ENCODE measurements around the gene IL37. TPM values are rescaled to one million over a fixed set of nuclear protein-coding genes. Genes with fewer than 3 reads are reported as not detected.

The IL37 gene
- total and polyA plus RNA-seq, 2 experiments from 2014 or later = not detected

DNA sequence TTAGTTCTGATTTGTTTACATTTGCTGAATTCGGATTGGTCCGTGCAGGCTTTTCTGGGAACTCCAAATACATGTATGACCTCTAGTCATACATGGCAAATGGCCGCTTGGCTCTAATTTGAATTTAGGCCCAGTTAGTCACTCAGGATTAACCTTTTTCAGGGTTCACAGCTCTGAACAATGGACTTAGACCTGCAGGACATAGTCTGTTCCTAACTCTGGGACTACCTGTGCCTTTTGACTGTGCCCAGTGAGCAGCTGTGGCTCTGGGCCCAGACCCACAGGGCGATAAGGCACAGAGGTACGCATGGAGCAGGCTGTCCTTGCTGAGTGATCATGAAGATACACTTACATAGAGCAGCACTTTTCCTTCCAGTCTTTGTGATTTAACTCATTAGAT, 28.5 kb downstream of the IL37 start (continued):
- TF ChIP-seq, protein P1, sequence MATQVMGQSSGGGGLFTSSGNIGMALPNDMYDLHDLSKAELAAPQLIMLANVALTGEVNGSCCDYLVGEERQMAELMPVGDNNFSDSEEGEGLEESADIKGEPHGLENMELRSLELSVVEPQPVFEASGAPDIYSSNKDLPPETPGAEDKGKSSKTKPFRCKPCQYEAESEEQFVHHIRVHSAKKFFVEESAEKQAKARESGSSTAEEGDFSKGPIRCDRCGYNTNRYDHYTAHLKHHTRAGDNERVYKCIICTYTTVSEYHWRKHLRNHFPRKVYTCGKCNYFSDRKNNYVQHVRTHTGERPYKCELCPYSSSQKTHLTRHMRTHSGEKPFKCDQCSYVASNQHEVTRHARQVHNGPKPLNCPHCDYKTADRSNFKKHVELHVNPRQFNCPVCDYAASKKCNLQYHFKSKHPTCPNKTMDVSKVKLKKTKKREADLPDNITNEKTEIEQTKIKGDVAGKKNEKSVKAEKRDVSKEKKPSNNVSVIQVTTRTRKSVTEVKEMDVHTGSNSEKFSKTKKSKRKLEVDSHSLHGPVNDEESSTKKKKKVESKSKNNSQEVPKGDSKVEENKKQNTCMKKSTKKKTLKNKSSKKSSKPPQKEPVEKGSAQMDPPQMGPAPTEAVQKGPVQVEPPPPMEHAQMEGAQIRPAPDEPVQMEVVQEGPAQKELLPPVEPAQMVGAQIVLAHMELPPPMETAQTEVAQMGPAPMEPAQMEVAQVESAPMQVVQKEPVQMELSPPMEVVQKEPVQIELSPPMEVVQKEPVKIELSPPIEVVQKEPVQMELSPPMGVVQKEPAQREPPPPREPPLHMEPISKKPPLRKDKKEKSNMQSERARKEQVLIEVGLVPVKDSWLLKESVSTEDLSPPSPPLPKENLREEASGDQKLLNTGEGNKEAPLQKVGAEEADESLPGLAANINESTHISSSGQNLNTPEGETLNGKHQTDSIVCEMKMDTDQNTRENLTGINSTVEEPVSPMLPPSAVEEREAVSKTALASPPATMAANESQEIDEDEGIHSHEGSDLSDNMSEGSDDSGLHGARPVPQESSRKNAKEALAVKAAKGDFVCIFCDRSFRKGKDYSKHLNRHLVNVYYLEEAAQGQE (IDR thresholded peaks at IDR 0.05; ENCODE audit: unreplicated experiment) = no peak

DNA sequence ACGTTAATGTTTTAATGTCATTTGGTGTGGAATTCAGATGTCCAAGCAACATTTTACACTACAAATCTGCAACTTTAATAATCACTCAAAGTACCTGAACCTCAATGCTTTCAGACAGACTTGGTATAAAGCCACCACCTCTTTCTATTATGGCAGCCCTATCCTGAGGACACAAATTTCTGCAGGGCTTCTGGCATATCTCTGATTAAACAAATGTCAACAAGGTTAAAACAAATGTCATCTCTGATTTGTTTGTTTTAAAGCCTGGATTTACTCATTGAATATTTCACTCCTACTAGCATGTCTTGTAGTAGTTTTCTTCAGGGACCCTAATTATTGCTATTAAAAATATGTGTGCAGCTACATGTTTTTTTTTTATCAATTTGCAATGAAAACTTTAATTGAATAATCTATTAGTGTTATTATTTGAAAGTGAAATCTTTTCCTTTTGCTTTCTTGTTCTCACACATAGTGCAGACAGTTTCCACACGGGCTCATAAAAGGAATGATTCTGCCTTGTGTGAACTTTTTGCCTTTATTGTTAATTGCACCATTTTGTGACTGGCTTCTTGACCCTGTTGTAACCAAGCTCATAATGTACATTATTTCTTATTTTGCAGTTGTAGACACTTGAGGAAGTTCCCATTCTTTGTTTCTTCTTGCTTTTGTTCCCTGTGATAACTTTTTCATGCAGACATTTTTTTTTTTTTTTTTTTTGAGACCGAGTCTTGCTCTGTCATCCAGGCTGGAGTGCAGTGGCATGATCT, 30.1 kb downstream of the IL37 start:
- H3K4me2 ChIP-seq = no peak overlapping the region
- no peaks in the 10 kb centered on the region for H3K4me1 ChIP-seq (ENCODE audit: insufficient read depth)
- H2AFZ ChIP-seq = no peak overlapping the region
- Mint-ChIP-seq H3K36me3 (ENCODE audit: low read depth) (no peaks in the 10 kb centered on the region), H3K27me3 (ENCODE audit: insufficient read depth, low read depth, poor library complexity) (no peaks in the 10 kb centered on the region), H3K27ac (no peak overlapping the region), H3K4me1 (no peaks in the 10 kb centered on the region), H3K4me3 (no peak overlapping the region), H3K9me3 (peaks cover 3% of the 10 kb centered on the region; the same call in 2 of the 3 replicates)
- H3K79me2 ChIP-seq (replicated peaks; ENCODE audit: insufficient read depth) = no peaks in the 10 kb centered on the region
- H3K9me2 ChIP-seq (ENCODE audit: insufficient read depth) = no peaks in the 10 kb centered on the region
- no peak overlapping the region for H3K27ac ChIP-seq (ENCODE audit: low read depth)
- no peaks in the 10 kb centered on the region for H3K27me3 ChIP-seq (ENCODE audit: insufficient read depth)
- no peaks in the 10 kb centered on the region for H4K20me1 ChIP-seq (replicated peaks; ENCODE audit: insufficient read depth)
- TF ChIP-seq, protein P2, sequence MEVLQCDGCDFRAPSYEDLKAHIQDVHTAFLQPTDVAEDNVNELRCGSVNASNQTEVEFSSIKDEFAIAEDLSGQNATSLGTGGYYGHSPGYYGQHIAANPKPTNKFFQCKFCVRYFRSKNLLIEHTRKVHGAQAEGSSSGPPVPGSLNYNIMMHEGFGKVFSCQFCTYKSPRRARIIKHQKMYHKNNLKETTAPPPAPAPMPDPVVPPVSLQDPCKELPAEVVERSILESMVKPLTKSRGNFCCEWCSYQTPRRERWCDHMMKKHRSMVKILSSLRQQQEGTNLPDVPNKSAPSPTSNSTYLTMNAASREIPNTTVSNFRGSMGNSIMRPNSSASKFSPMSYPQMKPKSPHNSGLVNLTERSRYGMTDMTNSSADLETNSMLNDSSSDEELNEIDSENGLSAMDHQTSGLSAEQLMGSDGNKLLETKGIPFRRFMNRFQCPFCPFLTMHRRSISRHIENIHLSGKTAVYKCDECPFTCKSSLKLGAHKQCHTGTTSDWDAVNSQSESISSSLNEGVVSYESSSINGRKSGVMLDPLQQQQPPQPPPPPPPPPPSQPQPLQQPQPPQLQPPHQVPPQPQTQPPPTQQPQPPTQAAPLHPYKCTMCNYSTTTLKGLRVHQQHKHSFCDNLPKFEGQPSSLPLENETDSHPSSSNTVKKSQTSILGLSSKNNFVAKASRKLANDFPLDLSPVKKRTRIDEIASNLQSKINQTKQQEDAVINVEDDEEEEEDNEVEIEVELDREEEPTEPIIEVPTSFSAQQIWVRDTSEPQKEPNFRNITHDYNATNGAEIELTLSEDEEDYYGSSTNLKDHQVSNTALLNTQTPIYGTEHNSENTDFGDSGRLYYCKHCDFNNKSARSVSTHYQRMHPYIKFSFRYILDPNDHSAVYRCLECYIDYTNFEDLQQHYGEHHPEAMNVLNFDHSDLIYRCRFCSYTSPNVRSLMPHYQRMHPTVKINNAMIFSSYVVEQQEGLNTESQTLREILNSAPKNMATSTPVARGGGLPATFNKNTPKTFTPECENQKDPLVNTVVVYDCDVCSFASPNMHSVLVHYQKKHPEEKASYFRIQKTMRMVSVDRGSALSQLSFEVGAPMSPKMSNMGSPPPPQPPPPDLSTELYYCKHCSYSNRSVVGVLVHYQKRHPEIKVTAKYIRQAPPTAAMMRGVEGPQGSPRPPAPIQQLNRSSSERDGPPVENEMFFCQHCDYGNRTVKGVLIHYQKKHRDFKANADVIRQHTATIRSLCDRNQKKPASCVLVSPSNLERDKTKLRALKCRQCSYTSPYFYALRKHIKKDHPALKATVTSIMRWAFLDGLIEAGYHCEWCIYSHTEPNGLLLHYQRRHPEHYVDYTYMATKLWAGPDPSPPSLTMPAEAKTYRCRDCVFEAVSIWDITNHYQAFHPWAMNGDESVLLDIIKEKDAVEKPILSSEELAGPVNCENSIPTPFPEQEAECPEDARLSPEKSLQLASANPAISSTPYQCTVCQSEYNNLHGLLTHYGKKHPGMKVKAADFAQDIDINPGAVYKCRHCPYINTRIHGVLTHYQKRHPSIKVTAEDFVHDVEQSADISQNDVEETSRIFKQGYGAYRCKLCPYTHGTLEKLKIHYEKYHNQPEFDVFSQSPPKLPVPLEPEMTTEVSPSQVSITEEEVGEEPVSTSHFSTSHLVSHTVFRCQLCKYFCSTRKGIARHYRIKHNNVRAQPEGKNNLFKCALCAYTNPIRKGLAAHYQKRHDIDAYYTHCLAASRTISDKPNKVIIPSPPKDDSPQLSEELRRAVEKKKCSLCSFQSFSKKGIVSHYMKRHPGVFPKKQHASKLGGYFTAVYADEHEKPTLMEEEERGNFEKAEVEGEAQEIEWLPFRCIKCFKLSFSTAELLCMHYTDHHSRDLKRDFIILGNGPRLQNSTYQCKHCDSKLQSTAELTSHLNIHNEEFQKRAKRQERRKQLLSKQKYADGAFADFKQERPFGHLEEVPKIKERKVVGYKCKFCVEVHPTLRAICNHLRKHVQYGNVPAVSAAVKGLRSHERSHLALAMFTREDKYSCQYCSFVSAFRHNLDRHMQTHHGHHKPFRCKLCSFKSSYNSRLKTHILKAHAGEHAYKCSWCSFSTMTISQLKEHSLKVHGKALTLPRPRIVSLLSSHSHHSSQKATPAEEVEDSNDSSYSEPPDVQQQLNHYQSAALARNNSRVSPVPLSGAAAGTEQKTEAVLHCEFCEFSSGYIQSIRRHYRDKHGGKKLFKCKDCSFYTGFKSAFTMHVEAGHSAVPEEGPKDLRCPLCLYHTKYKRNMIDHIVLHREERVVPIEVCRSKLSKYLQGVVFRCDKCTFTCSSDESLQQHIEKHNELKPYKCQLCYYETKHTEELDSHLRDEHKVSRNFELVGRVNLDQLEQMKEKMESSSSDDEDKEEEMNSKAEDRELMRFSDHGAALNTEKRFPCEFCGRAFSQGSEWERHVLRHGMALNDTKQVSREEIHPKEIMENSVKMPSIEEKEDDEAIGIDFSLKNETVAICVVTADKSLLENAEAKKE (CRISPR knock-in tag; IDR thresholded peaks at IDR 0.05) = no peak
- no peak for TF ChIP-seq ZNF331 (CRISPR knock-in tag; IDR thresholded peaks at IDR 0.05; ENCODE audit: low read depth)
- no peak overlapping the region for H3K4me3 ChIP-seq
- H3F3A ChIP-seq (replicated peaks; ENCODE audit: low read depth) = no peaks in the 10 kb centered on the region
- ATAC-seq = no peak
- 0 out of 2 replicates have a peak, but pooled peaks cover 6% of the 10 kb centered on the region for H3K36me3 ChIP-seq (ENCODE audit: insufficient read depth)
- DNase-seq (ENCODE audit: low spot score) = no peak
